Fibroblast of gingiva (primary cell): ENCODE data around the gene TRAF5.
"Not testable (repeated sequence)": the region's sequence is repeated elsewhere in the genome, so short reads cannot be mapped to it uniquely, and the experiment has no call there.

Source experiments
- DNase-seq: peaks from one replicate; pipeline ENCODE4 v3.0.0-alpha.2; 2011; ENCODE audit warnings: low read depth

The TRAF5 gene

GRCh38 chr1:211326528-211327345 is at the start of gene TRAF5:
Gene TRAF5 (plus strand): TSS chr1:211326833. CDS start chr1:211353240, 26,407 bp downstream.
- peak; percentile 47 for DNase-seq

GRCh38 chr1:211279340-211279739 is 47.3 kb upstream of the TRAF5 start:
- DNase-seq = no peak

GRCh38 chr1:211280910-211281309 is 45.7 kb upstream of the TRAF5 start:
- no peak for DNase-seq

- peak; percentile 5 for DNase-seq
Observed at GRCh38 chr1:211281320-211282022, 45.2 kb upstream of the TRAF5 start.

GRCh38 chr1:211282023-211282373 is 44.6 kb upstream of the TRAF5 start:
- DNase-seq = no peak

GRCh38 chr1:211285196-211285595 is 41.4 kb upstream of the TRAF5 start:
- no peak for DNase-seq

GRCh38 chr1:211287218-211287617 is 39.4 kb upstream of the TRAF5 start:
- no peak for DNase-seq

GRCh38 chr1:211292411-211292810 is 34.2 kb upstream of the TRAF5 start:
- DNase-seq = no peak

GRCh38 chr1:211296396-211296795 is 30.2 kb upstream of the TRAF5 start:
- DNase-seq = no peak

GRCh38 chr1:211305044-211305443 is 21.6 kb upstream of the TRAF5 start:
- peak; percentile 62 for DNase-seq

- DNase-seq = no peak
Observed at GRCh38 chr1:211309617-211310016, 17.0 kb upstream of the TRAF5 start.

- DNase-seq = no peak
Observed at GRCh38 chr1:211313392-211313791, 13.2 kb upstream of the TRAF5 start.

GRCh38 chr1:211318576-211319280 is 7.9 kb upstream of the TRAF5 start:
- no peak for DNase-seq

- DNase-seq = no peak
Observed at GRCh38 chr1:211319892-211320291, 6.7 kb upstream of the TRAF5 start.

- DNase-seq = no peak
Observed at GRCh38 chr1:211320980-211321379, 5.7 kb upstream of the TRAF5 start.

- DNase-seq = not testable (repeated sequence)
Observed at GRCh38 chr1:211321646-211322045, 5.0 kb upstream of the TRAF5 start.

GRCh38 chr1:211323156-211324063 is 3.2 kb upstream of the TRAF5 start:
- peak; percentile 52 for DNase-seq

- DNase-seq = no peak
Observed at GRCh38 chr1:211324992-211325775, 1.4 kb upstream of the TRAF5 start.

- DNase-seq = no peak
Observed at GRCh38 chr1:211326140-211326527, 499 bp upstream of the TRAF5 start.

GRCh38 chr1:211327346-211327921 is 801 bp downstream of the TRAF5 start:
- DNase-seq = peak; percentile 51
